GM21737 (cell line): ENCODE measurements around the gene CDK2.
"Not testable (repeated sequence)": the region's sequence is repeated elsewhere in the genome, so short reads cannot be mapped to it uniquely, and the experiment has no call there.

Source experiments
- ATAC-seq: cut with Tn5 transposase; IDR thresholded peaks from one replicate; pipeline ENCODE4 v1.9.1; 2021; ENCODE audit warnings: mild to moderate bottlenecking, moderate library complexity; ENCODE audit not compliant: unreplicated experiment

Gene CDK2

GRCh38 chr12:55966408-55967281 is at the start of gene CDK2:
CDK2 (plus strand) TSS chr12:55966830; CDS start chr12:55967009, 179 bp downstream.
- peak; percentile 89 for ATAC-seq

DNA sequence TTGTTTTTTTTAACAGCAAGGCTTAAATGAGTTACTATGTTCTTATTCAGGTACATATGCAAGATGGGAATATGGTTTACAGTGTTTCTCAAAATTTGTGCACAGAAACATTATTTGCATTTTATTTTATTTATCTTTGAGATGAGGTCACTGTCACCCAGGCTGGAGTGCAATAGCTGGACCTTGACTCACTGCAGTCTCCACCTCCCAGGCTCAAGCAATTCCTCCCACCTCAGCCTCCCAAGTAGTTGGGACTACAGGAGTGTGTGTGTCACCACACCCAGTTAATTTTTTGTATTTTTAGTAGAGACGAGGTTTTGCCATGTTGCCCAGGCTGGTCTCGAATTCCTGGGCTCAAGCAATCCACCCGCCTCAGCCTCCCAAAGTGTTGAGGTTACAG is 47.6 kb upstream of the CDK2 start:
- not testable (repeated sequence) for ATAC-seq

DNA sequence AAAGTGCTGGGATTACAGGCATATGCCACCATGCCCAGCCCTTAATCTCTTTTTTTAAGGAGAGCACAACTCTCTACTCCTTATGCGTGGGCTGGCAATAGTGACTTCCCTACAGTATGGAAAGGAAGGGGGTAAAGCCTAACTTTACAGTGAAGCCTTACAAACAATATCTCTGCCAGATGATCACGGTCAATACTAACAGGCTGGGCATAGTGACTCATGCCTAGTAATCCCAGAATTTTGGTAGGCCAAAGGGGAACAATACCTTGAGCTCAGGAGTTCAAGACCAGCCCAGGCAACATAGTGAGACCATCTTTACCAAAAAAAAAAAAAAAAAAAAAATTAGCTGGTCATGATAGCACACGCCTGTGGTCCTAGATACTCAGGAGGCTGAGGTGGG is 44.5 kb upstream of the CDK2 start:
- ATAC-seq, result no peak

DNA sequence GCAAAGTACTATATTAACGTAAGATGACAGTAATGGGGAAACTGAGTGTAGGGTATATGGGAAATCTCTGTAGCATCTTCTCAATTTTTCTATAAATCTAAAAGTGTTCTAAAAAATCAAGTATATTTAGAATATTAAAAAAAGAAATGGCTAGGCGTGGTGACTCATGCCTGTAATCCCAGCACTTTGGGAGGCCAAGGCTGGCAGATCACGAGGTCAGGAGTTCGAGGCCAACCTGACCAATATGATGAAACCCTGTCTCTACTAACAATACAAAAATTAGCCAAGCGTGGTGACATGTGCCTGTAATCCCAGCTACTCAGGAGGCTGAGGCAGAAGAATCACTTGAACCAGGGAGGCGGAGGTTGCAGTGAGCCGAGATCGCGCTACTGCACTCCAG is 43.0 kb upstream of the CDK2 start:
- not testable (repeated sequence) for ATAC-seq

DNA sequence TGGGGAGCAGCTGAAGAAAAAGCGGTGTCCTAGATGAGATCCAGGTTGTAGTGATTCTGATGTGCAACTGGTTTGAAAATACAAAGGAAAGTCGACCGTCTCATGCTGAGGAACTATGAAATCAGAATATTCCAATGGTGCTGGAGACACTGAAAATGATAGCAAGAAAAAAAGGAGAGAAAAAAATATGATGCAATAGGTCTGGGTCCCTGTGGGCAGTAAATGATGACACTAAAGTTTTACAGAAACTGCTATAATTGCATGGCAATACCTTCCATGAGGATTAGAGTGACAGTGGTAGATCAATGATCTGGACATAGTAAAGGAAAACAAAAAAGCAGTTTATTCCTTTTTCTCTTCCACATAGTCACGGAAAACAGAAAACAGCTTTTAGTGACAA is 41.3 kb upstream of the CDK2 start:
- ATAC-seq, result no peak

- no peak for ATAC-seq
Measured at GRCh38 chr12:55925870-55926737, 40.5 kb upstream of the CDK2 start.

DNA sequence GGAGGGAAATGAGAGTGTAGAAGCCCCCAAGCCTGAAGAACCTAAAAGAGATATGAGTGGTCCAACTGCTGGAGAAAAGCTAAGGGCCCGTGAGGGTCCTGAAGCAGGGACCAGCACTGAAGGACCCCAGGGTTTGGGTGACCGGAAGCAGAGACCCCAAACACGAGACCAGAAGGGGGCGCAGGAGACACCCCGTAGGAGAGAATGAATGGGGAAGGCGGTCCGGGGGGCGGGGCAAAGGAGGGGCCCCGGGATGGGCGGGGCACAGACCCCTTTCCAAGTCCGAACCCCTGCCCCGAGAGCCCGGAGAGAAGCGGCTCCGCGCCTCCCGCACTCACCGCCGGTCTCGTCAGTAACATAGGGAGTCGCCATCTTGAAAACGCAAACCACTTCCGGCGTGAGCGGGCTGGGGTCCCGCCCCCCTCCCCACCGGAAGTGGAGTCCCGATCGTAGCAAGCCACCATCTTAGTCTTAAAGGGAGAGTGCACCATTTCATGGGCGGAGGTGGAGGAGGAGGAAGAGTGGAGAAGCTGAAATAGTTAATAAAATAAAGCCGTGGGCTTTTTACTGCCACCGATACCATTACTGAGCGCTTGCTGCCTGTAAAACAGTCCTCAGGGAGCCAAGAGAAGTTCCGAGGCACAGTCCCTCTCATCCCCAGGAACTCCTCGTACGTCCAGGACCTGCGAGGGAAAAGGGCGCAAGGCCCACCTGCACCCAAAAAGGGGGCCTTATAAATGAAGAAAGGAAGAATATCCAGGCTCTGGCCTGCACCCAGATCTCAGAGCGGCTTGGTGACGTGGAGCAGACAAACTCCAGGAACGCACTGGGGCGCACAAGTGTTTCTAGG is 39.7 kb upstream of the CDK2 start:
- peak; percentile 41 for ATAC-seq

DNA sequence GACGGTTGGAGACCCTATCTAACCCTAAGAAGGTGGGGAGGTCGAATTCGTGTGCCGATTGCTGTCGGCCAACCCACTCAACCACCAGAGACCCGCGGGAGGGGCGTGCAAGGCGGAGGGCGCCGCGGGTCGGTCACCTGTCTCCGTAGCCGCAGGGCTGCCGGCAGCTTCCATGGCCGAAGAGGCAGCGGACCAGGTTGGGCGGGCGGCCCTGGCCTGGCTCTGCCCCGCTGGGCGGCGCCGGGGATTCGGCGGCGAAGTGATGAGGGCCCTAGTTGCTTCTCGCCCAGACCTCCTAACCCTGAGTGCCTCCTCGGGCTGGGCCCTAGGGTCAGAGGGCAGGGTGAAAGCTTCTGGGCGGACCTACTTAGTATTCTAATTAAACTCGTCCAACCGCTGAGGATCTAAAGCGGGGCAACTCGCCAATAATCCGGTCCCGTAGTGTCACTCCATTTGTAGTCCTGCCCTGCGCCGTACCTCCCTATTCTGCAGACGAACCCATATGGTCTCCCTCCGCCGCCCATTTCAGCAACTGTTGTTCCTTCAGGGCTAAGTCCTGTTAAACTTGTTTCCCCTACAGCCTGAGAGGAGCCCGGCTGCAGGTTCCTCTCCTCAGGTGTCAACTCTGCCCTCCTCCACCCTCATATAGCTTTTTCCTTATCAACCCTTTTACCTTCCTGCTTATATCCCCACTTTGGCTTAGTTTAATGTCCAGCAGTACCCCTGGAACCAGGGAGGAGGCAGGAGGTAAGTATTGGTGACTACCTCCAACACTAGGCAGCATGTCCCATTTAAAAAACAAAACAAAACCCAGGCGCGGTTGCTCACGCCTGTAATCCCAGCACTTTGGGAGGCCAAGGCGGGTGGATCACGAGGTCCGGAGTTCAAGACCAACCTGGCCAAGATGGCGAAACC is 38.8 kb upstream of the CDK2 start, which contains the start of gene PYM1:
Gene PYM1 (minus strand): TSS at position 307 of the 915 bp plus-strand sequence. CDS start 133 bp downstream, at position 174.
- ATAC-seq, result peak; percentile 30

GRCh38 chr12:55929306-55929791 is 37.3 kb upstream of the CDK2 start:
- ATAC-seq, result peak; percentile 37

- no peak for ATAC-seq
Measured at GRCh38 chr12:55930771-55931316, 35.8 kb upstream of the CDK2 start, which contains the start of gene DGKA. DGKA (plus strand) TSS chr12:55931162; CDS start chr12:55936504, 5,342 bp downstream.

DNA sequence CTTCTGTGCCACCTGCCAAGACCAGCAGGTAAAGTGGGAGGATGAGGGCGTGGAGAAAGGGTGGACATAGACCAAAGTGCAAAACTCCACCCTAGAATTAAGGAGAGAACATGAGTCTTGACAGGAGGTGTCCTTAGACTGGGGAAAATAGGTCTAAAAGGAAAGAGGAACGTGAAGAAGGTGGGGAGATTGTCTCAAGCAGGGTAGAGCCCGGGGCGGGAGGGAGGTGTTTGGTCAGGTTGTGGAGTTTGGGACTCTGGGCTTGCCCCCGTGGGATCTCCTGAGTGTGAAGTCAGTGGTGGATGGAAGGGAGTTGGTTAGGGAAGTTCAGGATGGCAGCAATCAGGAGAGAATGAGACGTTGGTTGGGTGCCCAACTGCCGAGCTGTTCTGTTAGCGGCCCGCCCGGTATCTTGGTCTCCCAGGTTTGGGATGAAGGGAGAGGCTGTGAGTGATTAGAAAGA is 35.3 kb upstream of the CDK2 start:
- ATAC-seq, result no peak

DNA sequence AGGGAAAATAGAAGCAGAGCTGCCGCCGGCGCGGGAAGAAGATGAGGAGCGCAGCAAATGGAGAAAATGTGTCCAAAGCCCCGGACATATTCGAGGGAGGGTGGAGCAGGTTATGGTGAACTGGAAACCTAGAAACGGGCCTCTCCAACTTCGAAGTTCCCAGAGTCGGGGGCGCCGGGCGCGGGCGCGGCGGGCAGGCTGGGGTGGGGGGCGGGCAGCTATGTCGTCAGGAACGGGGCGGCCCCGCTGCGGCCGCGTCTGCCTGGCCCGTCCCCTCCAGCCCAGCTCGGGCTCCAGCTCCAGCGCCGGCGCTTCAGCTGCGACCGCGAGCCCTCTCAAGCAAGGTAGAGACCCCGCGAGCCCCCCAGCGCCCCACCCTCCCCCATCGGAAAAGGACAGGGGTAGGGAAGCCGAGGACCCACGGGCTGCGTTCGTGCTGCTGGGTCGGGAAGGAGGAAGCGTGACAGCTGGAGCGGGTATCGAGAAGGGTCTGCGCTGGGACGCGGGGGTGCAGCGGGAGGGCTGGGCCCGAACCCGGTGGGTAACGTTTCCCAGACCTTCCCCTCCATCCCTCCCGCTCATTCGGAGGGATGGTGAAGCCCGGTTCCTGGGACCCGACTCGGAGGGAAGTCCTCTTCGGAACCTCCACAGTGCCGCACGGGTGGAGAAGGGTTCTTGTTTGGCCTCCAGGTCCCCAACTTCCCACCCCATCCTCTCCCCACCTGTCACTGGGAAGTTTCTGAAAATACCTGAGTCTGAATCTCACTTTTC is 34.7 kb upstream of the CDK2 start:
- ATAC-seq, result no peak

DNA sequence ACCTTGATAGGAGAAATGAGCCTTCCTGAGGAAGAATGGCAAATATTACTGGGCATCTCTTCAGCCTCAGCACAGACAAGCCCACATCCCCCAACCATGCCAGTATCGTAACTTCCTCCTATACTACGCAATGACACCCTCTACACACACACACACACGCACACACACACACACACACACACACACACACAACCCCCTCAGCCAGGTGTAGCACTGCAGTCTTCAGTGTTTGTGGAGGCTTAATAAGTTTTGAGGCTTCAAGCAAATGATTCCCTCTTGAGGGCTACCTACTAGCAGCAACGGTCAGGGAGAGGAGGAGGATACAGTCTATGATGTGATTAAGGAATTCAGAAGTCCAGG is 34.1 kb upstream of the CDK2 start:
- ATAC-seq, result no peak

- ATAC-seq, result no peak
Measured at GRCh38 chr12:55933169-55933798, 33.3 kb upstream of the CDK2 start.

DNA sequence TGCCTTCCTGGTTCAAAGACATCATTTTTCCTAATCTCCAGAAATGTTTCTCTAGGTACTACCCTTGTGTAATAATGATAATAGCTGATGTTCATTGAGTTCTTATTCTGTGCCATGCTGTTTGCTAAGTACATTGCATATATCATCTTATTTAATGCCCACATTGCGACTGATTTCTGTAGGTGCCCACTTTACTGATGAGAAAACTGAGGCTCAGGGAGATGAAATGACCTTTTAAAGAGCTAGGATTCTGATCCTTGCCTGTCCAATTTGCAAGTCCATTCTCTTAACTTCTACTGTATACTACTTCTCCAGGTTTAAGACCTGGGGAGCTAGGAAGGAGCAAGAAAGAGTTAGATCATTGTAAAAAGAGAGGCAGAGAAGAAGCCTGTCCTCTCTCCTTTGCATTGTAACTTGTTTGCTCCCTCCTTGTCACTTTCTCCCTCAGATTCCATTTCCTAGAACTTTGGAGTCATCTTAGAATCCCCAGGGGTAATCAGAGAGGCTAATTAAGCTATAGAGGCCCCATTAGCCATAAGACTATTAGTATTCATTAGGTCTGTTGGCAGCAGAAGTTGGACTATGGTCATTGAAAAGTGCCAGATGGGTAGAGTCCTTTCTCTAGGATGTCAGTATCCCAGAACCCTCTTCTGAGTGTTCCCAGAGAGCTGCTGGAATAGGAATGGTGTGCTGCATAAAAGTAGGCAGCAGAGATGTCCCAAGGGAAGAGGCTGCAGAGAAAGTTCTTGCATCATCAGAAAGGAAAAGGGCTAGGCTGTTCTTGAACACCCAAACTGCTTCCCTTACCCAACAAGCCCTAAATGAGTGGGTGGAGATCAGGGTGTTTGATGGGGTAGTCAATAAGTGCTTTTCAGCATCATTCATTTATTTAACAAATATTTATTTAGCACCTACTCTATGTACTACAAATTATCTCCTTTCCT is 32.6 kb upstream of the CDK2 start:
- no peak for ATAC-seq

- ATAC-seq, result no peak
Measured at GRCh38 chr12:55934773-55935172, 31.9 kb upstream of the CDK2 start.

- no peak for ATAC-seq
Measured at GRCh38 chr12:55935738-55936151, 30.9 kb upstream of the CDK2 start.
